GM19023 (cell line): Measurements from ENCODE around the gene LZTFL1.

Experiments
- ATAC-seq: cut with Tn5 transposase; IDR thresholded peaks from one replicate; pipeline ENCODE4 v1.9.1; 2021; ENCODE audit warnings: mild to moderate bottlenecking, moderate library complexity; ENCODE audit not compliant: unreplicated experiment

The LZTFL1 gene

DNA sequence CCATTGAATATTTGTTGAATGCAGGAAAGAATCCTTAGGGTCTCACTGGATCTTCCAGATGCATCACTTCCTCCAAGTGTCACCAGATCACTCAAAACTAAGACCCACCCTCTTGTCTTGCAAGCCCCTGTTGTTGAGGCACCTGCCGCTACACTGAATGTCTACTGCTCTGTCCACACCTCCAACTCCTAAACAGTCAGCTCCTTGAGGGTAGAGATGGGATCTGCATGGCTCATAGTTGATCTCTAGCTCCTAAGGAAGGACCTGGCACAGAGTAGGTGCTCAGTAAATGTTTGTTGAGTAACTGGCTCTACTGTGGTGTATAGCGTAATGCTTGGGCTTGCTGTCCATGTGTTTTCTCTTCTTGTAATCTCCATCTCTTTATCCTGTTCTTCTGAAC lies 54.4 kb downstream of the LZTFL1 start:
- ATAC-seq = no peak

GRCh38 chr3:45786801-45787495 lies 55.0 kb downstream of the LZTFL1 start:
- ATAC-seq = no peak

DNA sequence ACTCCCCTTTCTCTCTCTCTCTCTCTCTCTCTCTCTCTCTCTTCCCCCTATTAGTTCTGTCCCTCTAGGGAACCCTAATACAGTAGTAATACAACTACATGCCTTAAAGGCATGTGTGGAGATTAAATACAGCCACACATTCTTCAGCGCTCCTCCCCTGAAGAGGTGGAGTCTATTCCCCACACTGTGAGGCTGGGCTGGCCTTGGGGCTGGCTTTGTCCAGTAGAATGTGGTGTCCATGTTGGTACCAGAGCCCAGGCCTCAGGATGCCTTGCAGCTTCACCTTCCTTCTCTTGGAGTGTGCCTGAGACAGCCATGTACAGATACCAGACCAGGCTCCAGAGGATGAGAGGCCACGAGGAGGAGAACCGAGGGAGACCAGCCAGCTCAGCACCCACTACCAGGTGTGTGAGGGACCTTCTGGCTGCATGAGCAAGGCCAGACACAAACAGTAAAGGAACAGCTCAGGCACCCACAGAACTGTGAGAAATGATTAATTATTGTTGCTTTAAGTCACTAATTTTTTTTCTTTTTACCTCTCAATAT lies 56.2 kb downstream of the LZTFL1 start:
- ATAC-seq = no peak

GRCh38 chr3:45783667-45784066 lies 58.3 kb downstream of the LZTFL1 start:
- no peak for ATAC-seq

GRCh38 chr3:45782381-45782780 lies 59.5 kb downstream of the LZTFL1 start:
- ATAC-seq = no peak

DNA sequence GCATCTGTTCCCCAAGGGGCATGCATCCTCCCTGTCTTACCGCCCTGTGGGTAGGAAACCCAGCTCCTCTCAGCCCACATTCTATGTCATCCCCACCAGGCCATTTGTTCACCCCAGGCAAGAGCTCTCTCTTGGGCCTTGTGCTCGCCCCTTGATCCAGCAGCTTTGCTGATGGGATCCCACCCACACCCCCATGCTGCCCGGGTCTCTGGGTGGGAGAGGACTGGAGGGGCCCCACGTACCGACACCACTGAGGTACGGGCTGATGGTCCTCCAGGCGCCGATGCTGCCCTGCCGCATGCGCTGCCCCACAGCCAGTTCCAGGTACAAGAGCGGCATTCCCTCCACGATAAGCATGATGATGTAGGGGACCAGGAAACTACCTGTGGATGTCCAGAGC lies 60.1 kb downstream of the LZTFL1 start:
- ATAC-seq = no peak

GRCh38 chr3:45781271-45781670 lies 60.6 kb downstream of the LZTFL1 start:
- no peak for ATAC-seq

DNA sequence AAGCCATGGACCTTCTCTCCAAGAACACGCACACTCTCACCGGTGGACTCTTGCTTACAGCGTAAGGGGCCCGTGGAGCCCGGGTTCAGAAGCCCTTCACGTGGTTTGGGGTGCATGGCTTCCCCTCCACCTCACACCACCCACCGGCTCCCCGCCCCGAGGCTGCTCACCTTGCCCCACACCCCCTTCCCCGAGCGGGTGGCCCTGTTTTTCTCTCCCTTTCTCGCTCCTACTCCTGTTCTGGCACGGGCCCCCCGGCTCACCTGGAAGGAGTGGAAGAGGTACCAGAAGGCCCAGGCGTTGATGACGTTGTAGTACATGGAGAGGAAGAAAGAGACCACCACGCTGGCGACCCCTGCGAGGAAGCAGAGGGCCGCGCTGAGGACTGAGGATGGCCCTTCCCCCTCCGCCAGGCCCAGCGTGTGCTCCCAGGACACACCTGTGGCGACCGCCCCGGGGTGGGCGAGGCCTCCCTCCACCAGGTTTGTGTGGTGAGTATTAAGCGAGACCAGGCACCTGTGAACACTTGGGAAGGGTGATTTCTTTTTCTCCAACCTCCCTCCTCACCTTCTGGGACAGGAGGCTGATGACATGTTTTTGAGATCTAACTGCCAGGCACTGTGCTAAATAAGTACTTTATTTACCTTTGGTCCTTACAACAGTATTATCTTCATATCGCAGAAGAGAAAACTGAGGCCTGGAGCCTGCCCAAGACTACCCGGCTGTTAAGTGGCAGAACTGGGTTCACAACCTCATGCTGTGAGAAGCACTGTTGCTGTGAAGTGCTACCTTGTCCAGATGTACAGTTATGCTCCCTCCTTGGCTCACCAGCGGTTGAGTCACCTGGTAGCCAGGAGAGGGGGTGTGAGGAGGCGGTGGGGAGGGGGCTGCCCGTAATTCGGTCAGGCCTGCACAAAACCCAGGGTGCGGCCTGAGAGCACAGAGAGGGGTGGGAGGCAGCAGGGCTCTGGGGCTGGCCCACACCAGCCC lies 61.9 kb downstream of the LZTFL1 start:
- no peak for ATAC-seq

- no peak for ATAC-seq
Observed at GRCh38 chr3:45778761-45779201, 63.1 kb downstream of the LZTFL1 start.

DNA sequence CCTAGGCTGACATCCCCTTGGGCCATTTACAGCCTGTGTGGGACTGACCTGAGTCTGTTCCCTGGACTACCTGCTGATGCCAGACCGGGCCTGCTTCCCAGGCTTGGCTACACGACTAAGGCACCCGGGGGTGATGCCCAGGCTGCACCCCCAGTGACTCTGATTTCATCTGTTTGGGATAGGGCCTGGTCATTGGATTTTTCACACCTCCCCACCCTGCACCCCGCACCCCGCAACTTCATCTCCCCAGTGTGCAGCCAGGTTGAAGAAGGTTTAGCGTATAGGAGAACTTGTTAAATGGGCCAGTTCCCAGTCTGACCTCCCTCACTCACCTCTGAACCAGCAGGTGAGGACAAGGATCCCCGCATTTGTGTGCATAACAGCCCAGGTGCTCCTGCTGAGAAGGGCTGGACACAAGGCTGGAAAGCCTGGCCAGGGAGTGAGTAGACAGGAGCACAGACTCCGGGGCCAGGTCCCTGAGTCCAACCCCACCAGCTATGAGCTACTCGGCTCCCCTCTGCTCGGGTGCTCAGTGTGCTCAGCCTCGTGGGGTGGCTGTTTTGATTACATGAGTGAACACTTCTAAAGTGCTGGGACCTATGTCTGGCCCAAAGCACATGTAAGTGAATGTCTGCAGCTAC lies 64.1 kb downstream of the LZTFL1 start:
- ATAC-seq = no peak

DNA sequence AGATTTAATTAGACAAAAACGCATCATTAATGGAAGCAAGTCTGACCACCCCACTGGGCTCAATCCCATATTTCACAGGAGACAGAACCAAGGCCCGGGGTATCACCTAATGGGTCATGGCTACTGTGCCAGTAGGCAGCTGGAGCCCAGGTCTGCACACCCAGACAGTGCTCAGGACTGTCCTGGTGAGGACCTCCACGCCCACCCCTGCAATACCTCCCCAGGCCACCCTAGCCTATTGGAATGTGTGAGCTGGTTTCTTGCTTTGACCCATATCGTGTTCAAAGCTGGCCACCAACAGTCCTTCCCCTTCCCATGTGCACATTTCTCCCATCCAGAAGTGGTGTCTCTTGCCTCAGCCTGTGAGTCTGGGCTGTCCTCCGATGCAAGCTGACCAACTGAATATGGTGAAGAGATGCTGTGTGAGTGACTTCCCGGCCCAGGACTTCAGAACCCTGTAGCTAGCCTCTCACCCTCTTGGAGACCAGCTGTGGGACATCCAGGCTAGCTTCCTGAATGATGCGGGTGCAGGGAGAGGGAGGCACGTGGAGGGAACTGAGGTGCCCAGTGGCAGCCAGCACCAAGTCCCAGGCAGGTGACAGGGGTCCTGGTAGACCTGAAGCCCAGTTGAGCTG lies 64.7 kb downstream of the LZTFL1 start:
- ATAC-seq = no peak

DNA sequence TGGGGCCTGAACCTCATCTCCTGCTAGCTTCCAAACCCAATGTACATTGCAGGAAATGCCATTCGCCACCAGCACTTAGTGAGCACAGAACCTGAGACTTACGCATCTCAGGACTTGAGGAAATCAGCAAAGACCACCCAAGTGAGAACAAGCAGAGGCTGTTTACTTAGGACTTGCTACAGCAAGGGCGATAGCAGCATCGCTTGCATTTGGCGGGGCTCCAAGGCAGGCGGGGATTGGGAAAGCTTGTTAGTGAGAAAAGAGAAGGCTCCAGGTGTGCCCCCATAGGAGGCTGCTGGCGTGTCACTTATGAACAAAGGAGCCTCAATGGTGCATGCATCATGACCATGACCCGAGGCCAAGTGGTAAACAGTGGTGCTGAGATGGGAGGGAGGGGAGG lies 65.3 kb downstream of the LZTFL1 start:
- ATAC-seq = no peak

DNA sequence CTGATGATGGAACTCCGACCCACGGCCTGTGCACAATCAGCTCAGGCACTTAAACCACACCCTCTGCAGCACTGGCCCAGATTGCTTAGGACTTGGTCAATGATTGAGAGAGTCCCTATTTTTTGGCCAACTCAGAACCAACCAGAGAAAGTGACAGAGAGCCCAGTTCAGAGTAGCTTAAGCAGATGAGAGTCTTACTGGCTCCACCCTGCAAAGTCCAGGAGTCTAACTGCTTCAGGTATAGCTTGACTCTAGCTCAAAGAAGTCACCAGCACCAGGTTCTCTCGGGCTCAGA lies 65.7 kb downstream of the LZTFL1 start:
- no peak for ATAC-seq

DNA sequence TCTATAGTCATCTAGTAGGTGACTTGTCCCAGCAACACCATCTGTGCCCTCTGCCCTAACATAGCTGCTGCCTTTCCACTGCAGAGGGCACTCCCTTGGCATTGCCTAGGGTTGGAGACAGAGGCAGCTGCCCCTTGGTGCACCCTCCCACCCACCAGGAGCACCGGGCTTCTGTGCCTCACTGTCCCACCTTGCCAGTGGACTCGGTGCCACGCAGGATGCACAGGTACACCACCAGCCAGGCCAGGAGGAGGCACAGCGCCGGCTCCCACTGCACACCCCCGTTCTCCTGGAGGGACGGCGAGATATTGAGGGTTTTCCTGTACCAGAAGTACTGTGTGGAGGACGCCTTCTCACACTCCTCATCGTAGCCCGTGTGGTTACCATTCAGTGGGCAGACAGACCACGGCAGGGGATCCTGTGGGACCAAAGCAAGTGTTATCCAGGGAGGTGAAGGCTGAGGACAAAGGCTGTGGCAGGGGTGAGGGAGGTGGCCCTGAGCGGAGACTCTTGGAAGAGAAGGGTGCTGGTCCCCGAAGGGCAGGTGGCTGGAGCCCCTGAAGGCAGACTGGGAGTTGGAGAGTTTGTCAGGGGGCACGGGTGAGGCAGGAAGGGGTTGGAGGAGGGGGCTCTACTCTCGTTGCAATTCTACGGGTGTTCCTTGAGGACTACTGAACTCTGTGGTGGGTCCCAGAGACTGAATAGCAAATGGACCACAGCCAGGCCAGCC lies 66.2 kb downstream of the LZTFL1 start:
- ATAC-seq = no peak

GRCh38 chr3:45774581-45775521 lies 67.1 kb downstream of the LZTFL1 start:
- ATAC-seq = no peak

GRCh38 chr3:45773714-45774449 lies 68.0 kb downstream of the LZTFL1 start:
- no peak for ATAC-seq
